ENCODE results near the gene MSI2. TPM values are rescaled to one million over a fixed set of nuclear protein-coding genes. Genes with fewer than 3 reads are reported as not detected.

Gene MSI2
- total and polyA plus RNA-seq, 7 donors: 37.6 to 133 (median 87.1) TPM

DNA sequence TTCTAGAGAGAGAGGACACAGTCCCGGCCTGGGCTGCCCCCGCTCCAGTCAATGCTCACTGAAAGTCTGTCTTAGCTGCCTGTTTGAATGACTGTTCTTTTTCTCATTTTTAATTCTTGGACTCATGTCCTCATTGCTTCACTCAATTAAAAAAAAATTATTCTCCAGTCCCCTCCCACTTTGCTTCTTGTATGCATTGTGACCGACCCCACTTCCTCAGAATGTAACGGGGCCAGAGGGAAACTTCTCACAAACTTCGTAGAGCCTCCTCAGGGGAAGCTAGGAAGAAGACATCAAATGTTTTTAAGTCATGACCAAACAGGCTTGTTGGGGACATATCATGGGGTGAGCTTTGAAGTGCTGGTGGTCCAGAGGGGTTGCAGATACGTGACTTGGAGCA lies 375.5 kb downstream of the MSI2 start:
- no peaks in the 10 kb centered on the region for H3K27me3 ChIP-seq (ENCODE audit: insufficient read depth in 3 of 3, low read length in 2 of 3)
- no peak overlapping the region for H3K4me3 ChIP-seq
- peaks cover 0 to 40% of the 10 kb centered on the region in 2 donors for H3K36me3 ChIP-seq (ENCODE audit: insufficient read depth in 1 of 2, low read depth in 1 of 2)
- DNase-seq (no peak), ATAC-seq (no peak)
- TF ChIP-seq CTCF (IDR thresholded peaks at IDR 0.05): no peak
- WGBS, 3 donors: 86 to 92% (median 89%) methylated on average over 6 of the region's 6 CpGs
- no peaks in the 10 kb centered on the region for H3K9me3 ChIP-seq
- no peak overlapping the region for H3K27ac ChIP-seq
- H3K4me1 ChIP-seq: no peaks in the 10 kb centered on the region
- intact Hi-C loops (cut with DNase I): no loop called here

DNA sequence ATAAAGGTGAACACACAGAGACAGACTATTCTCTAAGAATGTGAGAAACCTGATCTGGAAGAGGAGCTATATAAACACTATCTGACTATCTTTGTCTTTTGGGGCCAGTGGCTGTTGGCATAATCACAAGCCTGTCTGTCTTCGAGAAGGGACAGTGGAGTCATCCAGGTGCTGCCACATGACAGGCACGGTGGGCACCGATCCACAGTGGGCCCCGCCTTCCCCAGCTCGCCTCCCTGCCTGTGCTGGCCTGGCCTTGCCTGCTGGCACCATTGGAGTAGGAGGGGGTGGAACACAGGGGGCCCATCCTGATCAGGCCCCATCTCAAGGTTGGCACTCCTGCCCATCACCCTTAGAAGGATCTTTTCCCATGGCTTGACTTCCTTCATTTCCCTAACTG lies 376.0 kb downstream of the MSI2 start:
- Histone ChIP-seq H3K36me3 (ENCODE audit: insufficient read depth in 1 of 2, low read depth in 1 of 2) (peaks cover 0 to 40% of the 10 kb centered on the region in 2 donors), H3K9me3 (no peaks in the 10 kb centered on the region), H3K4me1 (no peaks in the 10 kb centered on the region), H3K27ac (no peak overlapping the region), H3K4me3 (no peak overlapping the region), H3K27me3 (ENCODE audit: insufficient read depth in 3 of 3, low read length in 2 of 3) (no peaks in the 10 kb centered on the region)
- 72 to 84% (median 77%) methylated on average over 5 of the region's 5 CpGs for WGBS, 3 donors
- intact Hi-C loops (cut with DNase I): no loop called here
- DNase-seq (peak in 1 of 2 donors; percentile 28), ATAC-seq (no peak)
- no peak for TF ChIP-seq CTCF (IDR thresholded peaks at IDR 0.05)

- no peak for ATAC-seq
- peak in 1 of 2 donors; percentile 36 for DNase-seq
- TF ChIP-seq CTCF (IDR thresholded peaks at IDR 0.05): no peak
Observed at GRCh38 chr17:57633236-57633635, 376.9 kb downstream of the MSI2 start.

DNA sequence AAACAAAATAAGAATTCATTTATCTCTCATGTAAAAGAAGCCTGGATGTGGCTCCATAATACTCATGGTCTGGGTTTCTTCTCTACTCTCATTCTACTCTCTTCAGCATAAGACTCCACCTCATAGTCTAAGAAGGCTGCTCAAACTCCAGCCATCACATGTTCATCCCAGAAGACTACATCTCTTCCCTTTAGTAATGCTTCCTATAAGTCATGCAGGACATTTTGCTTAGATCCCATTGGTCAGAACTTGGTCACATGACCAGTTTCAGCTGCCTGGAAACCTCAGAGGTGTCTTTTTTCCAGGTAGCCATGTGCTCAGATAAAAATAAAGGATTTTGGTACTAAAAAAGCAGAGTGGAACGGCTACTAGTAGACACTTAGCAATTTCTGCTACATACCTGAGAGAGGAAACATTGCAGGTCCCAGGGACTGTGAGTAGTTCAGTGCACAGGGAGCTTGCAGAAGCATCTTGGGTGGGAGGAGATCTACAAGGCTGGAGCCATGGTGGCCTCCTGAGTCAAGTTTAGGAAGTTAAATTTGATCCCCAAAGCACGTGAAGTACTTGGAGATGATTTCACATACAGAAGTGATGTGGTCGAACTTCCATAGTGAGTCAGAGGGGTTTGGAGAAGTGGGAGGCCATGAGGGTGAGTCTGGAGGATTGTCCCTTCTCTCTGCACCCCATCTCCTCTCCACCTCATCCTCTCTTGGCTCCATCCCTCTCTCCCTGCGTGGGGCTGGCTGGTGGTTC lies 378.6 kb downstream of the MSI2 start:
- intact Hi-C loops (cut with DNase I): no loop called here
- no peak for TF ChIP-seq CTCF (IDR thresholded peaks at IDR 0.05)
- WGBS, 3 donors: 69 to 80% (median 75%) methylated on average over 4 of the region's 4 CpGs
- Histone ChIP-seq H3K9me3 (no peaks in the 10 kb centered on the region), H3K36me3 (ENCODE audit: insufficient read depth in 1 of 2, low read depth in 1 of 2) (peaks cover 0 to 23% of the 10 kb centered on the region in 2 donors), H3K27ac (no peak overlapping the region), H3K4me1 (no peaks in the 10 kb centered on the region), H3K4me3 (no peak overlapping the region), H3K27me3 (ENCODE audit: insufficient read depth in 3 of 3, low read length in 2 of 3) (no peaks in the 10 kb centered on the region)
- ATAC-seq (peak in 3 of 4 donors; percentile 26 to 49 (median 38)), DNase-seq (peak in 1 of 2 donors; percentile 1)

More at GRCh38 chr17:57633236-57633635, 376.9 kb downstream of the MSI2 start:
- no peaks in the 10 kb centered on the region for H3K9me3 ChIP-seq
- H3K27me3 ChIP-seq (ENCODE audit: insufficient read depth in 3 of 3, low read length in 2 of 3): no peaks in the 10 kb centered on the region
- intact Hi-C loops (cut with DNase I): no loop called here
- no peak overlapping the region for H3K4me3 ChIP-seq
- peaks cover 0 to 32% of the 10 kb centered on the region in 2 donors for H3K36me3 ChIP-seq (ENCODE audit: insufficient read depth in 1 of 2, low read depth in 1 of 2)
- no peak overlapping the region for H3K27ac ChIP-seq
- WGBS, 3 donors: 91 to 95% (median 92%) methylated on average over 14 of the region's 14 CpGs
- no peaks in the 10 kb centered on the region for H3K4me1 ChIP-seq

All from psoas muscle (tissue), 8 donors.